Fibroblast of lung (primary cell): ENCODE measurements around the gene PAPLN. TPM values are rescaled to one million over a fixed set of nuclear protein-coding genes. Genes with fewer than 3 reads are reported as not detected.
A peak's percentile ranks its signal among the peaks of the same experiment; 100 is the strongest.

Experiments
- DNase-seq, 2 donors: peaks; one replicate each; pipeline versions ENCODE4 v3.0.0 to v3.0.0-alpha.2; 2010; ENCODE audit warnings: low read depth in 2 of 2
- H2AFZ ChIP-seq: 2 replicates; pipeline ENCODE4 v1.5.1; 2012; ENCODE audit warnings: low read length, control low read depth, inconsistent platforms
- H3K27ac ChIP-seq: 2 replicates; pipeline ENCODE4 v1.5.1; 2011; ENCODE audit warnings: low read length, control low read depth; ENCODE audit not compliant: insufficient read depth
- H3K27me3 ChIP-seq: 2 replicates; pipeline ENCODE4 v1.5.1; 2011; ENCODE audit warnings: mild to moderate bottlenecking, low read length; ENCODE audit not compliant: control insufficient read depth, insufficient read depth
- H3K36me3 ChIP-seq: 2 replicates; pipeline ENCODE4 v1.5.1; 2011; ENCODE audit warnings: low read length; ENCODE audit not compliant: control insufficient read depth, insufficient read depth
- H3K4me1 ChIP-seq: 2 replicates; pipeline ENCODE4 v1.5.1; 2011; ENCODE audit warnings: low read length; ENCODE audit not compliant: control insufficient read depth, insufficient read depth; ENCODE audit errors: extremely low read depth
- H3K4me2 ChIP-seq: 2 replicates; pipeline ENCODE4 v1.5.1; 2011; ENCODE audit warnings: low read length, control low read depth; ENCODE audit not compliant: insufficient read depth; ENCODE audit errors: extremely low read depth
- H3K4me3 ChIP-seq, 4 experiments: fragments of 200-600 bp in 1 of 4; sonication (generic) in 1 of 4; replicated peaks in 1 of 4; 2 replicates each; pipeline ENCODE4 v1.5.1; 2011 to 2016; ENCODE audit warnings: low read length in 4 of 4, low read depth in 3 of 4, mild to moderate bottlenecking in 3 of 4, control low read depth in 2 of 4, inconsistent platforms in 1 of 4, mixed read lengths in 1 of 4; ENCODE audit not compliant: insufficient read depth in 1 of 4; ENCODE audit errors: control extremely low read depth in 1 of 4
- H3K79me2 ChIP-seq: 2 replicates; pipeline ENCODE4 v1.5.1; 2012; ENCODE audit warnings: mild to moderate bottlenecking, low read length, inconsistent platforms; ENCODE audit not compliant: control insufficient read depth, insufficient read depth
- H3K9ac ChIP-seq: 2 replicates; pipeline ENCODE4 v1.5.1; 2011; ENCODE audit warnings: mild to moderate bottlenecking, low read length, control low read depth; ENCODE audit not compliant: insufficient read depth
- H3K9me3 ChIP-seq: 2 replicates; pipeline ENCODE4 v1.5.1; 2012; ENCODE audit warnings: low read depth, low read length; ENCODE audit not compliant: control insufficient read depth, insufficient read depth
- H4K20me1 ChIP-seq: 2 replicates; pipeline ENCODE4 v1.5.1; 2011; ENCODE audit warnings: low read length; ENCODE audit not compliant: control insufficient read depth, insufficient read depth; ENCODE audit errors: extremely low read depth
- EZH2 ChIP-seq: IDR thresholded peaks from 2 replicates; pipeline ENCODE4 v1.5.1; 2012; ENCODE audit warnings: low read length, control low read depth, mild to moderate bottlenecking; ENCODE audit errors: missing control alignments
- polyA plus RNA-seq, 2 donors: library from polyadenylated mRNA; depleted of rRNA in 1 of 2; stranded (reverse) in 1 of 2; unstranded in 1 of 2; fragments of >200 nt; gene quantifications; 2 replicates each; pipeline ENCODE4 v1.2.1, GENCODE V29; 2011 to 2012; ENCODE audit warnings: missing spikeins in 1 of 2
- total RNA-seq: library from RNA; depleted of rRNA; stranded (reverse); fragments of >200 nt; gene quantifications from 2 replicates; pipeline ENCODE4 v1.2.1, GENCODE V29; 2014
- TF ChIP-seq, protein P1 (sequence below), 2 donors: IDR thresholded peaks in 1 of 2; conservative IDR thresholded peaks in 1 of 2; 1 replicate in 1 of 2; 2 replicates in 1 of 2; pipeline ENCODE4 v1.5.1; 2011 to 2012; ENCODE audit warnings: low read length in 2 of 2, control low read depth in 1 of 2, inconsistent platforms in 1 of 2, low read depth in 1 of 2, mild to moderate bottlenecking in 1 of 2

The PAPLN gene
- total and polyA plus RNA-seq, 2 donors (not counting 1 experiment from before 2014, with no cell fraction given): 1.3 to 6.9 TPM

DNA sequence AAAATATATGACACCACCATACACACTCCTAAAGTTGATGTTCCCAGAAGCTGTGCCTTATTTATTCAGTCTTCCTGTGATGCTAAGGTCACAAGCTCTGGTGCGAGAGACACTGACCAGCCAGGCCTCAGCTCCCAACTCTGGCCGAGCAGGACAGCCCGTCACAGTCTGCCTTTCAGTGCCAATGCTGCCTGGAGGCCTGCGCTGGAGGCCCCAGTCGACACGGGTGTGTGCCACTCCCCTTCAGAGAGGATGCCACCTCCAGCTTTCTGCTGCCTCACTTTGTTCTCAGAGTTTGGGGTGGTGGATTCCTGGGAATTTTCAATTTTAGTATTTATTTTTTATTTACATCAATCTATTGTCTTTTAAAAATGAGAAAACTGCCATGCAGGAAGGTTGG lies 7.3 kb upstream of the PAPLN start:
- H3K36me3 ChIP-seq: no peaks in the 10 kb centered on the region
- TF ChIP-seq EZH2: no peak
- TF ChIP-seq, protein P1, sequence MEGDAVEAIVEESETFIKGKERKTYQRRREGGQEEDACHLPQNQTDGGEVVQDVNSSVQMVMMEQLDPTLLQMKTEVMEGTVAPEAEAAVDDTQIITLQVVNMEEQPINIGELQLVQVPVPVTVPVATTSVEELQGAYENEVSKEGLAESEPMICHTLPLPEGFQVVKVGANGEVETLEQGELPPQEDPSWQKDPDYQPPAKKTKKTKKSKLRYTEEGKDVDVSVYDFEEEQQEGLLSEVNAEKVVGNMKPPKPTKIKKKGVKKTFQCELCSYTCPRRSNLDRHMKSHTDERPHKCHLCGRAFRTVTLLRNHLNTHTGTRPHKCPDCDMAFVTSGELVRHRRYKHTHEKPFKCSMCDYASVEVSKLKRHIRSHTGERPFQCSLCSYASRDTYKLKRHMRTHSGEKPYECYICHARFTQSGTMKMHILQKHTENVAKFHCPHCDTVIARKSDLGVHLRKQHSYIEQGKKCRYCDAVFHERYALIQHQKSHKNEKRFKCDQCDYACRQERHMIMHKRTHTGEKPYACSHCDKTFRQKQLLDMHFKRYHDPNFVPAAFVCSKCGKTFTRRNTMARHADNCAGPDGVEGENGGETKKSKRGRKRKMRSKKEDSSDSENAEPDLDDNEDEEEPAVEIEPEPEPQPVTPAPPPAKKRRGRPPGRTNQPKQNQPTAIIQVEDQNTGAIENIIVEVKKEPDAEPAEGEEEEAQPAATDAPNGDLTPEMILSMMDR (conservative IDR thresholded peaks at IDR 0.05 in 1 of 2, IDR thresholded peaks at IDR 0.05 in 1 of 2; ENCODE audit: low read depth in 1 of 2, low read length in 2 of 2): no peak
- H3K79me2 ChIP-seq: no peaks in the 10 kb centered on the region
- H3K27me3 ChIP-seq: peaks cover 19% of the 10 kb centered on the region
- H4K20me1 ChIP-seq: no peaks in the 10 kb centered on the region
- no peak for DNase-seq
- H3K4me1 ChIP-seq: peaks cover 12% of the 10 kb centered on the region
- no peak overlapping the region for H3K27ac ChIP-seq
- no peaks in the 10 kb centered on the region for H3K9me3 ChIP-seq
- no peak overlapping the region for H3K4me3 ChIP-seq
- no peak overlapping the region for H3K9ac ChIP-seq
- no peak overlapping the region for H2AFZ ChIP-seq
- no peak overlapping the region for H3K4me2 ChIP-seq

DNA sequence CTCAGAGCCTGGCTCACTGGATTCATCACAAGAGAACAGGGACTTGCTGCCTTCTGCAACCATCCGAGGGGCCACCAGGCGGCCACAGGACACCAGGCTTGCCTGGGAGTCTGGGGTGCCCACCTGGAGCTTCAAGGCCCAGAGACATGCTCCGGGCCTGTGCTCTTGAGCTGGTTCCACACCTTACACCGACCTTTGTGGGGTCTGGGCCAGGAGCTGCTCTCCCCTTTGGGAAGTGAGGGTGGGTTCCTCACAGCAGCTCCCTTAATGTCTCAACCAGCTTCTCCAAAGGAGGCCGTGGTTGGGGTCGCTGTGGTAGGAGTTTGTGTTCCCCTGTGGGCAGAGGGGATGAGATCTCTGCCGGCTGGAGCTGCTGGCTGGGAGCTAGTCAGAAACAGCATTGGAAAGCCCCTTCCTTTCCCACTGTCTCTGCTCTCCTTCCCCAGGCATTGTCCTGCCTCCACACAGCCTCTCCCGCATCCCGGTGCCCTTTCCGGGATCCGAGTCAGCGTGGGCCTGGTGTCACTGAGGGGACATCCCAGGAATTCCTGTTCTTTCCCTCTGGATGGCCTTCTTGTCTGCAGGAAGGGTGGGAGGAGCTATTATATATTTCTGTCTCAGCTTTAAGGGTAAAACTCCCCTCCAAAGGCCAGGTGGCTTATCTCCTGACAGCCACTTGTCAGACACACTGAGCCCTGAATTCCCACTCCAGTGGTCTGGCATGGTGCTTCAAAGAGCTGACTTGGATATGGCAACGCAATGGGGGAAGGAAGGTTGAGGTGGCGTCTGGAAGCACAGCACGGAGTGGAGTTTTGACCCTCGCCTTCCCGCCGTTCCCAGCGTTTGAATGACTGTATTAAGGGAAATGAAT lies 5.1 kb upstream of the PAPLN start:
- H3K27me3 ChIP-seq: peaks cover 34% of the 10 kb centered on the region
- no peak overlapping the region for H2AFZ ChIP-seq
- H3K4me3 ChIP-seq: no peak overlapping the region
- H3K4me2 ChIP-seq: no peak overlapping the region
- no peak for DNase-seq
- no peaks in the 10 kb centered on the region for H3K36me3 ChIP-seq
- H3K4me1 ChIP-seq: peaks cover 16% of the 10 kb centered on the region
- no peaks in the 10 kb centered on the region for H4K20me1 ChIP-seq
- H3K79me2 ChIP-seq: no peaks in the 10 kb centered on the region
- no peak for TF ChIP-seq EZH2
- TF ChIP-seq, protein P1 (conservative IDR thresholded peaks at IDR 0.05 in 1 of 2, IDR thresholded peaks at IDR 0.05 in 1 of 2; ENCODE audit: low read depth in 1 of 2, low read length in 2 of 2): peak; percentile 10 to 24
- H3K27ac ChIP-seq: no peak overlapping the region
- H3K9ac ChIP-seq: no peak overlapping the region
- no peaks in the 10 kb centered on the region for H3K9me3 ChIP-seq

DNA sequence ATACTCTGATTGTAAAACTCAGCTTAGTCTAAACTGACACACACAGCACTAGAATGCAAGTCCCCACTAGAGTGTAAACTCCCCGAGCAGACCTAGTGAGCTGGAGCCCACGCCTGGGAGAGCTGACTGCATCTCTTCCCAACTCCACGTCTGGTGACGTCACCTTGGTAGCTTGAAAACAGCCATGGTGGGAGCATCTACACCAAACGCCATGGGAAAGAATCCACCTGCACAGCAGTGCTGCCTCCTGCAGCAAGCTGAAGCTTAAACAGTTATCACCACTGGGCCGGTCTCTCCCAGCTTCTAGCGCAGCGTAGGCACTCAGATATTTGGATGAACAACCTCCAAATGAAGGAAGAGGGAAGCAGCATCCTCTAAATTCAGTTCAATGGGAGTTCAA lies 4.3 kb upstream of the PAPLN start:
- TF ChIP-seq, protein P1 (conservative IDR thresholded peaks at IDR 0.05 in 1 of 2, IDR thresholded peaks at IDR 0.05 in 1 of 2; ENCODE audit: low read depth in 1 of 2, low read length in 2 of 2): no peak
- no peak for TF ChIP-seq EZH2
- H2AFZ ChIP-seq: no peak overlapping the region

More for the DNA sequence above, 4.3 kb upstream of the PAPLN start:
- no peaks in the 10 kb centered on the region for H3K36me3 ChIP-seq
- H3K79me2 ChIP-seq: no peaks in the 10 kb centered on the region
- H3K4me2 ChIP-seq: no peak overlapping the region
- peak in 1 of 2 donors; percentile 23 for DNase-seq
- no peak overlapping the region for H3K4me3 ChIP-seq
- no peaks in the 10 kb centered on the region for H4K20me1 ChIP-seq
- H3K9me3 ChIP-seq: no peaks in the 10 kb centered on the region
- H3K27me3 ChIP-seq: peaks cover 35% of the 10 kb centered on the region
- peaks cover 15% of the 10 kb centered on the region for H3K4me1 ChIP-seq
- no peak overlapping the region for H3K9ac ChIP-seq
- no peak overlapping the region for H3K27ac ChIP-seq
